ES-I3 (cell line): Measurements from ENCODE around the gene NCK2.
"Not testable (repeated sequence)": the region's sequence is repeated elsewhere in the genome, so short reads cannot be mapped to it uniquely, and the experiment has no call there.

Experiments used
- H3K36me3 ChIP-seq: 2 replicates; pipeline ENCODE4 v1.6.1; 2013; ENCODE audit warnings: mild to moderate bottlenecking, low read length, control low read depth, moderate library complexity; ENCODE audit not compliant: insufficient read depth
- H3K4me1 ChIP-seq: 2 replicates; pipeline ENCODE4 v1.6.1; 2013; ENCODE audit warnings: mild to moderate bottlenecking, control low read depth, low read length; ENCODE audit not compliant: insufficient read depth
- H3K9ac ChIP-seq: 2 replicates; pipeline ENCODE4 v1.6.1; 2013; ENCODE audit warnings: low read depth, mild to moderate bottlenecking, low read length, moderate library complexity
- H3K9me3 ChIP-seq: 2 replicates; pipeline ENCODE4 v1.6.1; 2013; ENCODE audit warnings: mild to moderate bottlenecking, low read length, moderate library complexity; ENCODE audit not compliant: control insufficient read depth, insufficient read depth

The NCK2 gene

DNA sequence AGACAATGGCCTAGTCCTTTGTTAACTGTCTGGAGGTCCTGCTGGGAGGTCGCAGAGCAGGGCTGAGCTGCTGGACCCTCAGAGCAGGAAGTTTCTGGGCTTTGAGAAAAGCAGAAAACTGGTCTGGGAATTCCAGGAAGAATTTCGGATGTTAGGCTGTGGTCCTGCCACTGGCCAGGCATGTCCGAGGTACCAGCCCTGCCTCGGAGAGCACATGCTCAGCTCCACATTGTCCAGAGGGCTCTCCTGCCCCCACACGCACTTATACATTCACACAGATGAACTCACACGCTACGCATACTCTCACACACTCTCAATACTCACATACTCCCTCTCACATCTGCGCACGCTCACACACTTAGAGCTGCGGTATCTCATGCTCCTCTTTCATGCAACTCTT lies 146.1 kb downstream of the NCK2 start:
- no peak overlapping the region for H3K9ac ChIP-seq
- peaks cover 7% of the 10 kb centered on the region; the same call in 1 of the 2 replicates for H3K9me3 ChIP-seq
- H3K36me3 ChIP-seq, result no peaks in the 10 kb centered on the region; the same call in 1 of the 2 replicates
- no peaks in the 10 kb centered on the region for H3K4me1 ChIP-seq

DNA sequence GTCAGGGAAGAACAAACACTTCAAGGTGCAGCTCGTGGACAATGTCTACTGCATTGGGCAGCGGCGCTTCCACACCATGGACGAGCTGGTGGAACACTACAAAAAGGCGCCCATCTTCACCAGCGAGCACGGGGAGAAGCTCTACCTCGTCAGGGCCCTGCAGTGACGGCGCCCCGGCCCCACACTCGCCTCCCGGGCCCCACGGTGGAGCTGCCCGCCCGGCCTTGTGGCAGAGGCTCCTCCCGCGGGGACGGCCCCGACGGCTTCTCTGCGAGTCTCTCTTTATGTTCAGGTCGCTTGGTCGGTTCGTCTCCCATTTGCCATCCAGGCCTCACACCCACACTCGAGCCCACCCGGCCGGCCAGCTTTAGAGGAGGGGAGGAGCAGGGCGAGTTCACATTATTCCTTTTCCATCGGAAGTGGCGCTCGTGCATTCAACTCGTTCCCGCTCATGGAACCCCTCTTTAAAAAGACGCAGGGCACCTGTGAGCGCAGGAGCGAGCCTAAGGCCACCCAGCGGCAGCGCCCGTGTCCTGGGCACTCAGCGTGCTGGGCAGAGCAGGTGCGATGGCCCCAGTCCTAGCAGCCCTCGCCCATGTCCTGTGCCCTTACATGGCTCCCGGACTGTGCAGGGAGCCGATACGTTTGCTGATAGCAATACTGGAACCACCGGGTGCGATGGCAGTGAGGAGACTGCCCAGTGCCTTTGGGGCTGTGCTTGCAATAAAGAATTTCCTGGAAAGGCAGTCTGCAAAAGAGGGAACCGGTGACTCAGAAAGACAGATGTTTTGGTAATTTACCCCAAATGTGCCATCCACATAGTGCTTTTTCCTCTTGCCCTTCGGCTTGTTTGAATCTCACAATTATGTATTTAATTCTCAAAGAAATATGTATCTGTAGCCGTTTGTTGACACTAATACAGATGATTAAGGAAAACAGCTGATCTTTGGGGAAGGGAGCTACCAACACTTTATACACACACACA lies 148.6 kb downstream of the NCK2 start:
- no peaks in the 10 kb centered on the region for H3K4me1 ChIP-seq
- peaks cover 2% of the 10 kb centered on the region; the same call in 1 of the 2 replicates for H3K9me3 ChIP-seq
- H3K36me3 ChIP-seq, result no peaks in the 10 kb centered on the region; the same call in 1 of the 2 replicates
- H3K9ac ChIP-seq, result no peak overlapping the region

DNA sequence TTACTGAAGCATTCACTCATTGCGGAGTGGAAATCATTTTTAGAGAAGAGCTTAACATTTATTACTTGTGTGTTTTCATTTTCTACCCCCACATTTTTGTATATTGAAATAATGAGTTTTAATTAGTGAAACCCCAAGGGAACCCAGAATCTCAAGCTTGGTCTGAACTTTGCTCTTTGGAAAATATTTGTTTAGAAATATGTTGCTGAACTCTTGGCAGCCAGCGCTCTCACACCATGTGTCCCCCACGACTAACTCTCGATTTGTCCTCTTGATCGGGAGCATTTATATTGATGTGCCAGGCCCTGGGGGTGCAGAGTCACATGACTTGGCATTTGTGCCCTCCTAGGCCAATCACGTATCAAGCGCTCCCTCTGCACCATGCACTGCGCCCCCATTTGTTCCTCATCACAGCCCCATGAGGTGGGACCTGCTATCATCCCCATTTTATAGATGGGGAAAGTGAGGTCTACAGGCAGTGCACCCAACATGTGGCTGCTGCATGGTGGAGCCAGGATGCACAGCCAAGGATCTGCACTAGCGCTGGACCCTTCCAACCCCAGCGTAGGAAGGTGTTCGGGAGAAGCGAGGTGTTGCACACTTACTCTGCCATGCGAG lies 149.7 kb downstream of the NCK2 start:
- Histone ChIP-seq H3K4me1 (no peaks in the 10 kb centered on the region), H3K36me3 (no peaks in the 10 kb centered on the region; the same call in 1 of the 2 replicates), H3K9ac (no peak overlapping the region), H3K9me3 (no peaks in the 10 kb centered on the region)

DNA sequence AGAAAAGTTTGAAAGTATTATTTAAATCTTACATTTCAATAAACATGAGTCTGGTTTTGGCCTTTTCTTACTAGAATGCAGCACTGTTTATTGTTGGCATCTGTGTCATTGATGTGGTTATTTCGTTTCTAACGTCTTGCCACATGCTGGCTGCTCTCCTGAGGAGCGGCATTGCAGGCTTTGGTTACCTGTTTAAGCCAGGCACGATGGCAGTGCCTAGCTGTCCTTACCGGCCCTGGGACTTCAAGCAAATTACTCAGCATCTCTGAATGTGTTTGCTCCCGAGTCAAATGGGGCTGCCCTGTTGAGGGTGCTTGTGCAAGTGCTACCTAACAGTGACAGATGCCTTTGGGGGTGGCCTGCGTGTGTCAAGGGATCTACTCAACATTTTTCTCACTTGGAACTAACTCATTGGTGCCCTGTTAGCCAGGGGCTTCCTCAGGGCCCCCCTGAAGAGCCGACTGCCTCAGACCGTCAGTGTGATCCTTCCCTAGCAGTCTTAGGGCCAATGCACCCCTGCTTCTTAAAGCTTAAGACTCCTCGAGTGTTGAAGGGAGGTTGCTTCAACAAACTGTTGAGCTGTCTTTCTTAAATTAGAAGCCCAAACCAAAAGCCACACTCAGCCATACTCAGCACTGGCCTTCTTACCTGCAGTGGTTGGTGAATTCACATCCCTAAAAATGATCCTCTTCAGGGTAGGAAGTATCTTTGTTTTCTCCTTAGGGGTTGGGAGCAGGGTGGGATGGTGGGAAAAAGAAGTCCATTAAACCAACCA lies 151.5 kb downstream of the NCK2 start:
- Histone ChIP-seq H3K9ac (no peak overlapping the region), H3K9me3 (no peaks in the 10 kb centered on the region; the same call in 1 of the 2 replicates)

DNA sequence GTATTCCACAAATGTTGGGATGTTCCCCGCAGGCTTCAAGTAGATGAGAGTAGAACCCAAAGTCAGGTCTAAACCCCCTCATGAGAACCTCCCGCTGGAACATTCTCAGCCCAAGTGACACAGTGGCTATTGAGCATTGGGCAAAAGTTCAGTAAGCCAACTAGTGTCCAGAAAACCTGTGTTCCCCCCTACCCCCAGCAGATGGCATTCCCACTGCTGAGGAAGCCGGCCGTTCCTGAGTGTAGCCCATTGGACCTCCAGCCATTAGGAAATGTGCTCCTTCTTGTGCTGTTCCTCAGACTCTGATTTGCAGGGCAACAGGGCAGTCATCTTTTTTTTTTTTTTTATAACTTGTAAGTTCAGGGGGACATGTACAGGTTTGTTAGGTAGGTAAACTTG lies 152.1 kb downstream of the NCK2 start:
- Histone ChIP-seq H3K9me3 (no peaks in the 10 kb centered on the region; the same call in 1 of the 2 replicates), H3K9ac (no peak overlapping the region), H3K4me1 (no peaks in the 10 kb centered on the region), H3K36me3 (no peaks in the 10 kb centered on the region; the same call in 1 of the 2 replicates)

More for the DNA sequence above, 151.5 kb downstream of the NCK2 start:
- H3K4me1 ChIP-seq, result no peaks in the 10 kb centered on the region
- no peaks in the 10 kb centered on the region; the same call in 1 of the 2 replicates for H3K36me3 ChIP-seq

DNA sequence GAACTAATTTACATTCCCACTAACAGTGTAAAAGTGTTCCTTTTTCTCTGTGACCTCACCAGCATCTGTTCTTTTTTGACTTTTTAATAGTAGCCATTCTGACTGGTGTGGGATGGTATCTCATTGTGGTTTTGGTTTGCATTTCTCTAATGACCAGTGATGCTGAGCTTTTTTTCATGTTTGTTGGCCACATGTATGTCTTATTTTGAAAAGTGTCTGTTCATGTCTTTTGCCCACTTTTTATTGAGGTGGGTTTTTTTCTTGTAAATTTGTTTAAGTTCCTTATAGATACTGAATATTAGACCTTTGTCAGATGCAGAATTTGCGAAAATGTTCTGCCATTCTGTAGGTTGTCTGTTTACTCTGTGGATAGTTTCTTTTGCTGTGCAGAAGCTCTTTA lies 153.0 kb downstream of the NCK2 start:
- H3K9me3 ChIP-seq, H3K4me1 ChIP-seq, H3K36me3 ChIP-seq, H3K9ac ChIP-seq: not testable (repeated sequence)

DNA sequence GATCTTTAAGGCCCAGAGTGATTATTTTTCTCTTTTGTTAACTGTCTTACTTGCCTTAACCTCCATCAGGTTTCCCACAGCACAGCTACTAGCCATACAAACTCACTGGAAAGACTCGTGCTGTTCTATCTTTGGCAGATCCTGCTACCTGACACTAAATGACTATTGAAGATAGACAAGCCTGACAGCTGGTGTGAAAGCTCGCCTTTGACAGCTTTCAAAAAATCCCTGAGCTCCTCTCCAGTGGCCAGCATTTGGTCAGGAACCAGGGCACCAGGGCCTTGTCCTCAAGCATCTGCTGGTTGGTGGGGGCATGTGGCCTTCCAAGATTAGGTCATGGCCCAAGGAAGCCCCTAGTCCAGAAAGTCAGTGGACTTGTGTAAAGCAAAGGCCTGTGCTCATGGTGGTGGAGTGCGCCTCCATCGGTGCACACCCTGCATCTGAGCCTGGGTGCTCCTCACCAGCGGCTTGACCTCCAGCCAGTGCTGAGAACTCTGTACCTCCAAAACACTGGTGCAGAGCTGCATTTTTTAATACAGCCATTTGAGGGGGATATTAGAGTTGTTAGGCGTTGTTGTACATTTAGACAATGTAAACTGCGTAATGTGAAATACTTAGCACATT lies 158.5 kb downstream of the NCK2 start:
- H3K36me3 ChIP-seq, result no peaks in the 10 kb centered on the region
- H3K9me3 ChIP-seq, result no peaks in the 10 kb centered on the region; the same call in 1 of the 2 replicates
- no peaks in the 10 kb centered on the region for H3K4me1 ChIP-seq
- H3K9ac ChIP-seq, result no peak overlapping the region

DNA sequence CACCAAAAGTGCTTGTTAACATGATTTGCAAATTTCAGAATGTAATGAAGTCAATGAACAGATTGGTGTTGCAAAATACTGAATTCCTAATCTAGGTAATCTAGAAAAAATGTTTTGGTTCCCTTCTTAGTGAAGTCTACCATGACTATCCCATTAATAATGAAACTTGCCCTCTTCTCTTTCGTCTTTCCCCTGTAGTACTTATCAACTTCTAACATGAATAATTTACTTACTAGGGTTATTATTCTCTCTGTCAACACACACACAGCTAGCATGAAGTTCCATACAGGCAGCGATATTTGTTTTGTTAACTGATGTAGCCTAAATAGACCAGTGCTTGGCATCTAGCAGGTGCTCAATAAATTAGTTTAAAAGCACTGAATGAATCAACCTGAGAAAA lies 160.2 kb downstream of the NCK2 start:
- Histone ChIP-seq H3K36me3 (no peaks in the 10 kb centered on the region), H3K9ac (no peak overlapping the region), H3K4me1 (no peaks in the 10 kb centered on the region), H3K9me3 (no peaks in the 10 kb centered on the region; the same call in 1 of the 2 replicates)

DNA sequence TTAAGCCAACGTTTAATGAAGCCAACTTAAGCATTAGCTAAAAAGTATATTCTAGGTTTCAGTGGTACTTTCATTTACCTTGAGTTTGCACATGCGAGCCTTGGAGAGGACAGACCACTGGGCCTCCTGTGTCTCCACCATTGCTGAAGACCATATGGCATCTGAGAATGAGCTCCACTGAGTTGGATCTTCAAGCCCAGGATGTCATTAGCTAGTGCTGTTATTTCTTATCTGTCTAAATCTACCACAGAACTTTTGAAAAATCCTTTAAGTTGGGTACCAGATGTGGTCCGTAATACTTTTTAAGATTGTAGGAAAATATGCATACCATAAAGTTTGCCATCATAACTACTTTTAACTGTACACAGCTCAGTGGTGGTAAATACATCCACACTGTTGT lies 161.8 kb downstream of the NCK2 start:
- H3K4me1 ChIP-seq, result no peaks in the 10 kb centered on the region
- H3K9me3 ChIP-seq, result no peaks in the 10 kb centered on the region
- H3K9ac ChIP-seq, result no peak overlapping the region
- no peaks in the 10 kb centered on the region for H3K36me3 ChIP-seq

DNA sequence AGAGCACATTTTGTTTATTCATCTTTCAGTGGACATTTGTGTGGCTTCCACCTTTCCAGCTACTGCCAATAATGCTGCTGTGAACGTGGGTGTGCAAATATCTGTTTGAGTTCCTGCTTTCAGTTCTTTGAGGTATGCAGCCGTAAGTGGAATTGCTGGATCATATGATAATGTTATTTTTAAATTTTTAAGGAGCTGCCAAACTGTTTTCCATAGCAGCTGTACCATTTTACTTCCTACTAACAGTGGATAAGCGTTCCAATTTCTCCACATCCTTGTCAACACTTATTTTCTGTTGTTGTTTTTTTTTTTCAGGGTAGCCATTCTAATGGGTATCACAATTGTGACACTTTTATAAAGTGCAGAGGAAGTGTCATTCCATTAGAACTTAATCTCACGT lies 162.5 kb downstream of the NCK2 start:
- Histone ChIP-seq H3K9me3 (no peaks in the 10 kb centered on the region), H3K36me3 (no peaks in the 10 kb centered on the region), H3K9ac (no peak overlapping the region), H3K4me1 (no peaks in the 10 kb centered on the region)

DNA sequence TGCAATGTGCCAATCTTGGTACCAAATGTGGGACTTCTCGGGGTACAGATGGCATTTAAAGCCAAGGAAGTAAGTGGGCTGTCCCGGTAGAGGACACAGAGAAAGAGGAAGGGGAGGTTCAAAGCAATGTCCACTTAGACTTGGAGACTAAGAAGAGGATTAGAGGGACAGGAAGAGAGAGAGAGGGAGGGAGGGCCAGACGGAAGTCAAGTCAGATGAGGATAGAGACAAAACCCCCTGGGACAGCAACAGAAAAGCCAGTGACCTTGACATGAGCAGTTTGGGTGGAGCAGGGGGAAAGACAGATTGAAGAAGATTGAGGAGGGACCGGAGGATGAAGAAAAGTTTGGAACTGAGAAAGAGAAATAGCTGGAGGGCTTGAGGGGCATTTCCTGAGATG lies 164.5 kb downstream of the NCK2 start:
- no peak overlapping the region for H3K9ac ChIP-seq
- H3K9me3 ChIP-seq, result no peaks in the 10 kb centered on the region
- no peaks in the 10 kb centered on the region for H3K36me3 ChIP-seq
- H3K4me1 ChIP-seq, result no peaks in the 10 kb centered on the region

DNA sequence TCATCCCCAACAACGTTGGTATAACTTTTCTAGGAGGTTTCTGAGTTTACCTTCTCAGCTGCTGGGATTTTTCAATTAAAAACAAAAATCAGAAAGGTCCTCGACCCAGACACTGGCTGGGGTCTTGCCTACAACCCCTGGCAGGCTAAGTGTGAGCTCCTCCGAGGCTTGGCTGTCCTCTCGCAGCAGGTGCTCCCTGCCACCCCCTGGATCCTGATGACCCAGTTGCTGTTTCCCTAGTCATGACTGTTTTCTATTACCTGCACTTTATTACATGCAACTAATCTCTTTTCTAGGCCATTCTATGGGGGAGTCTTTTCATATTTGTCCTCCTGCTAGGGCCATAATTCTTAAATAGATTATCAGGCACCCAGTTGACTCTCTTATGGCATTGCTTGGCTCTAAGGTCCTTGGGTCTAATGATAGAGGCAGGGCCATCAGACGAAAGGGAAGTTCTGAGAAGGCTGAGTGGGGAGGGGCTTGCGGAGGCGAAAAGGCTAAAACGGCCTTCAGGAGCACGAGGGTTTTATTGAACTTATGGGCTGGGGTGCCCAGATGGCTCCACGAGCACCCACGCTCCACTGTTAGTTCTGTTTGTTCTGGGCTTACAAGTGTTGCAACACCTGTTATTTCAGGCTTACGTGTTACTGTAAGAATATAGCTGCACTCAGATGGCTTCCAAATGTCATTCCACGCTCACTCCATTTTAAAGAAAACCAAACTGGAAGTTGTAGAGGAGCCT lies 166.0 kb downstream of the NCK2 start:
- Histone ChIP-seq H3K4me1 (no peaks in the 10 kb centered on the region), H3K36me3 (no peaks in the 10 kb centered on the region), H3K9me3 (no peaks in the 10 kb centered on the region), H3K9ac (no peak overlapping the region)

DNA sequence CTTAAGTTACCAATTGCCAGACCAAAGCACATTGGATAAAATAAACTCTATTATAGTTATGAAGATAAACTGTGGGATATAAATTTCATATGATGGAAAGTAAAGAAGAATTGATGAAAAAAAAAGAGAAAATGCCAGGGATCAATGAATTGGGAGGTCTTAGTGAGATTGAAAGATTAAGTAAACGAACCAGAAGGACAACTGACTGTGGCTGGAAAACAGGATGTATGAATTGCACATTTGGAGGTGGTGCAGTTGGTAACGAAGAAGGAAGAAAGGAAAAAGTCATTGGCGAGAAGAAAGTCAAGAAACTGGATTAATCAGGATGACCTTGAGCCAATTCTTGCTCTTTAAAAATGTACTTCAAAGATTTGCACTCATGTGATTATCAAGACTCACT lies 166.7 kb downstream of the NCK2 start:
- H3K9ac ChIP-seq, result no peak overlapping the region
- H3K36me3 ChIP-seq, result no peaks in the 10 kb centered on the region
- no peaks in the 10 kb centered on the region for H3K9me3 ChIP-seq
- H3K4me1 ChIP-seq, result no peaks in the 10 kb centered on the region
